GM19023 (cell line): ENCODE measurements around the gene ZCCHC13.
"Not testable (repeated sequence)": the region's sequence is repeated elsewhere in the genome, so short reads cannot be mapped to it uniquely, and the experiment has no call there.

ENCODE experiments used
- ATAC-seq: cut with Tn5 transposase; IDR thresholded peaks from one replicate; pipeline ENCODE4 v1.9.1; 2021; ENCODE audit warnings: mild to moderate bottlenecking, moderate library complexity; ENCODE audit not compliant: unreplicated experiment

ZCCHC13 gene

GRCh38 chrX:74319321-74319720, 15.3 kb downstream of the ZCCHC13 start:
- ATAC-seq = not testable (repeated sequence)

DNA sequence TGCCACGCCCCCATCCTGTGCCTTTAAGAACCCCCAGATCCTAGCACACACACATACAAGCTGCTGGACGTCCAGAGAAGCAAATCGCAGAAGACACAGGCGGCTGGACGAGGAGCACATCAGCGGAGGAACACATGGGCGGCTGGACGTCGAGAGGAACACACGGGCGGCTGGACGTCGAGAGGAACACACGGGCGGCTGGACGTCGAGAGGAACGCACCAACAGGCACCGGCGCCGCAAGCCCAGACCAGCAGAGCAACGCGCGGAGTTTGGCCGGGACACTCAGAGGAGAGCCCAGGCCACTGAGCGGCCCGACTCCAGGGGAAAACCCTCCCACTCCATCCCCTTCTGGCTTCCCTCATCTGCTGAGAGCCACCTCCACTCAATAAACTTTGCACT, 17.2 kb downstream of the ZCCHC13 start:
- ATAC-seq = no peak

DNA sequence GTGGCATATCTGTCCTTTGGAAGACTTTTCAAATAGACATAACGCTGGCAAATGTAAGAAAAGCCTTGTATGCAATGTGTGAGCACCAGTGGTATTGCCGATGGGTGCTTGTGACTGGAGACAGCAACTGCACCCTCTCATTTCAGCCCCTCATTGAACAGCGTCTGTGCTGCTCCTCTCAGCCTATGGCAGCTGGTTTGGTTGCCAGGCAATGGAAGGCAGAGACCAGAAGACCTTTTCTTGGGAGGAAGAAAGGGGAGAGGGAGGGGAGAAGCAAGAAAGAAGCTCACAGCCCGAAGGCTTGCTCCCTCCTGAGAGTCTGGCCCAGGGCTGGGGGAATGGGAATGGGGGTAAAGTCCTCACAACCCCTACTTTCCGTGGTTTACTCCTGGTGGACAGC, 20.2 kb downstream of the ZCCHC13 start:
- no peak for ATAC-seq

- ATAC-seq = no peak
Measured at GRCh38 chrX:74325130-74326059, 21.4 kb downstream of the ZCCHC13 start.

- no peak for ATAC-seq
Measured at GRCh38 chrX:74338852-74339251, 34.9 kb downstream of the ZCCHC13 start.

- no peak for ATAC-seq
Measured at GRCh38 chrX:74340051-74340450, 36.1 kb downstream of the ZCCHC13 start.

GRCh38 chrX:74342211-74342610, 38.2 kb downstream of the ZCCHC13 start:
- ATAC-seq = not testable (repeated sequence)

GRCh38 chrX:74343343-74344279, 39.6 kb downstream of the ZCCHC13 start:
- ATAC-seq = peak; percentile 83

GRCh38 chrX:74344280-74344622, 40.3 kb downstream of the ZCCHC13 start:
- ATAC-seq = peak; percentile 12

GRCh38 chrX:74346088-74346487, 42.1 kb downstream of the ZCCHC13 start:
- no peak for ATAC-seq

DNA sequence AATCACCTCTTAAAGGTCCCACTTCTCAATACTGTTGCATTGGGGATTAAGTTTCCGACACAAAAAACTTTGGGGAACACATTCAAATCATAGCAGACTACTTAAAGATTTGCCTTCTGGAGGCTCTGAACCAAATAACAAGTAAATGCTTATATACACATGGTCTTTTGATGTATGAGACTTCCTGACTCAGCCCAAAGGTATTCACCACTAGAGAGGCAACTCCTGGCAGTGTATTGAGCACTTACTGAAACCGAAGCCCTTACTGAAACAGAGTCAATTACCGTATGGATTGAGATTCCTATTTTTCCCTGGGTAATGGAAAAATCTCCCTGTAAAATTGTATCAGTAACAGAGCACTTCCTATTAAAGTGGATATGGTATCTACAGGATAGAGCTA, 45.4 kb downstream of the ZCCHC13 start:
- ATAC-seq = no peak

- no peak for ATAC-seq
Measured at GRCh38 chrX:74351760-74352159, 47.8 kb downstream of the ZCCHC13 start.

- no peak for ATAC-seq
Measured at GRCh38 chrX:74353984-74354383, 50.0 kb downstream of the ZCCHC13 start.
